ENCODE data around the gene PTP4A2. TPM values are rescaled to one million over a fixed set of nuclear protein-coding genes. Genes with fewer than 3 reads are reported as not detected.

Gene PTP4A2
- total and polyA plus RNA-seq, 2 donors (not counting 3 experiments of a cell fraction or from before 2014, with no cell fraction given): 74.1 to 184 TPM

- no peaks in the 10 kb centered on the region for H3K79me2 ChIP-seq (ENCODE audit: control insufficient read depth, insufficient read depth, low read length)
- BruUV-seq (replicated peaks): no TSS peak
- TF ChIP-seq GATA2 (IDR thresholded peaks at IDR 0.05; ENCODE audit: insufficient read depth, insufficient read length, low read depth, low read length) (no peak), POLR2A (IDR thresholded peaks at IDR 0.05; ENCODE audit: low read depth, low read length) (no peak), MYC (IDR thresholded peaks at IDR 0.05; ENCODE audit: low read depth, low read length) (no peak), FOS (IDR thresholded peaks at IDR 0.05; ENCODE audit: borderline replicate concordance, insufficient read depth, low read length) (no peak), POLR2AphosphoS5 (IDR thresholded peaks at IDR 0.05; ENCODE audit: insufficient read depth, low read depth, low read length) (no peak), EZH2 (IDR thresholded peaks at IDR 0.05; ENCODE audit: borderline replicate concordance, low read depth, low read length, severe bottlenecking) (no peak), MAX (IDR thresholded peaks at IDR 0.05; ENCODE audit: insufficient read depth, insufficient read length) (no peak), JUN (IDR thresholded peaks at IDR 0.05; ENCODE audit: borderline replicate concordance, insufficient read depth, insufficient read length, low read depth) (no peak)
- TF ChIP-seq, protein P1, sequence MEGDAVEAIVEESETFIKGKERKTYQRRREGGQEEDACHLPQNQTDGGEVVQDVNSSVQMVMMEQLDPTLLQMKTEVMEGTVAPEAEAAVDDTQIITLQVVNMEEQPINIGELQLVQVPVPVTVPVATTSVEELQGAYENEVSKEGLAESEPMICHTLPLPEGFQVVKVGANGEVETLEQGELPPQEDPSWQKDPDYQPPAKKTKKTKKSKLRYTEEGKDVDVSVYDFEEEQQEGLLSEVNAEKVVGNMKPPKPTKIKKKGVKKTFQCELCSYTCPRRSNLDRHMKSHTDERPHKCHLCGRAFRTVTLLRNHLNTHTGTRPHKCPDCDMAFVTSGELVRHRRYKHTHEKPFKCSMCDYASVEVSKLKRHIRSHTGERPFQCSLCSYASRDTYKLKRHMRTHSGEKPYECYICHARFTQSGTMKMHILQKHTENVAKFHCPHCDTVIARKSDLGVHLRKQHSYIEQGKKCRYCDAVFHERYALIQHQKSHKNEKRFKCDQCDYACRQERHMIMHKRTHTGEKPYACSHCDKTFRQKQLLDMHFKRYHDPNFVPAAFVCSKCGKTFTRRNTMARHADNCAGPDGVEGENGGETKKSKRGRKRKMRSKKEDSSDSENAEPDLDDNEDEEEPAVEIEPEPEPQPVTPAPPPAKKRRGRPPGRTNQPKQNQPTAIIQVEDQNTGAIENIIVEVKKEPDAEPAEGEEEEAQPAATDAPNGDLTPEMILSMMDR (IDR thresholded peaks at IDR 0.05; ENCODE audit: extremely low read depth in 1 of 2, insufficient read depth in 1 of 2, low read depth in 1 of 2, low read length in 2 of 2): no peak
- H3K27me3 ChIP-seq (ENCODE audit: control insufficient read depth in 2 of 2, insufficient read depth in 2 of 2, low read length in 2 of 2): no peaks in the 10 kb centered on the region
- H3K4me2 ChIP-seq (ENCODE audit: insufficient read depth, low read length): no peak overlapping the region
- H3K36me3 ChIP-seq (ENCODE audit: control insufficient read depth in 2 of 2, extremely low read depth in 1 of 2, insufficient read depth in 2 of 2, low read length in 2 of 2): no peaks in the 10 kb centered on the region
- no peak overlapping the region for H3K27ac ChIP-seq (ENCODE audit: insufficient read depth, low read depth, low read length)
- FAIRE-seq (no peak), DNase-seq (ENCODE audit: low read depth, low spot score) (no peak)
- no peak overlapping the region for H3K9ac ChIP-seq (replicated peaks; ENCODE audit: extremely low read depth, insufficient read depth, low read length)
- dilution Hi-C loops (cut with MboI; ENCODE audit: extremely low pct_ligation_motif_present, low sequenced_read_pairs): no loop called here
- intact Hi-C loops (cut with micrococcal nuclease): no loop called here
- H3K4me1 ChIP-seq (ENCODE audit: control insufficient read depth, extremely low read depth, insufficient read depth, low read length): no peaks in the 10 kb centered on the region
- no peaks in the 10 kb centered on the region for H3K9me1 ChIP-seq (replicated peaks; ENCODE audit: control insufficient read depth, extremely low read depth, insufficient read depth, low read length)
- POLR2A ChIA-PET: interaction anchor here (0.7 kb wide), 1 partner anchor 43 kb away, joined by 3 read pairs; no protein-coding TSS in a partner anchor
- H4K20me1 ChIP-seq (replicated peaks; ENCODE audit: control insufficient read depth, extremely low read depth, insufficient read depth, low read length): no peaks in the 10 kb centered on the region
- no peak overlapping the region for H2AFZ ChIP-seq (ENCODE audit: low read depth, low read length)
- CTCF ChIA-PET: interaction anchor here (1.0 kb wide), 1 partner anchor 10 kb away, joined by 3 read pairs; no protein-coding TSS in a partner anchor
- H3K4me3 ChIP-seq (replicated peaks in 1 of 3; ENCODE audit: insufficient read depth in 1 of 3, low read depth in 1 of 3, low read length in 3 of 3): no peak overlapping the region
- H3K9me3 ChIP-seq (replicated peaks; ENCODE audit: control insufficient read depth, insufficient read depth, low read length): no peaks in the 10 kb centered on the region
Observed at GRCh38 chr1:31861346-31861745, 76.8 kb downstream of the PTP4A2 start.
